AG09309 (cell line): ENCODE data around the gene ITGB4.

Experiments used
- DNase-seq: peaks from one replicate; pipeline ENCODE4 v3.0.0-alpha.2; 2010; ENCODE audit warnings: low read depth
- H3K4me3 ChIP-seq: 2 replicates; pipeline ENCODE4 v1.5.1; 2011; ENCODE audit warnings: mild to moderate bottlenecking, low read depth, low read length, moderate library complexity; ENCODE audit not compliant: control insufficient read depth
- TF ChIP-seq, protein P1 (sequence below): IDR thresholded peaks from 2 replicates; pipeline ENCODE4 v1.5.1; 2011; ENCODE audit warnings: mild to moderate bottlenecking, low read depth, low read length, inconsistent platforms; ENCODE audit not compliant: insufficient read depth, control insufficient read depth; ENCODE audit errors: missing control alignments

The ITGB4 gene

DNA sequence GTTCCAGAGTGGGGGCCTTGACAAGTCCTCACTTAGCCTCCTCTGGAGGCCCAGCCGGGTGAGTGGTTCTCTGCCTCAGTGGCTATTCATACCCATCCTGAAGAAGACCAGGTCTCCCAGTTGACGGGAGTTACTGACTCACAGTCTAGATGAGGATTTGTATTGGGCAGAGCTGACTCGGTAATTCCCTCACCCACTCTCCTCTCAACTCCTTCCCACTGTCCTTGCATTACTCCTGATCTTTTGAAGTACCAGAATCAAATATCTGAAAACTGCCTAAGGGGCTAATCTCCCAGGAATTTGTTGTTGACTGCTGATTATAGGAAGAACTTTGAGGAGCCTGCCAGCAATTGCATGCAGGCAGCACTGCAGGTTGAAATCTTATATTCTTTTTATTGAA, 40.0 kb upstream of the ITGB4 start:
- TF ChIP-seq, protein P1, sequence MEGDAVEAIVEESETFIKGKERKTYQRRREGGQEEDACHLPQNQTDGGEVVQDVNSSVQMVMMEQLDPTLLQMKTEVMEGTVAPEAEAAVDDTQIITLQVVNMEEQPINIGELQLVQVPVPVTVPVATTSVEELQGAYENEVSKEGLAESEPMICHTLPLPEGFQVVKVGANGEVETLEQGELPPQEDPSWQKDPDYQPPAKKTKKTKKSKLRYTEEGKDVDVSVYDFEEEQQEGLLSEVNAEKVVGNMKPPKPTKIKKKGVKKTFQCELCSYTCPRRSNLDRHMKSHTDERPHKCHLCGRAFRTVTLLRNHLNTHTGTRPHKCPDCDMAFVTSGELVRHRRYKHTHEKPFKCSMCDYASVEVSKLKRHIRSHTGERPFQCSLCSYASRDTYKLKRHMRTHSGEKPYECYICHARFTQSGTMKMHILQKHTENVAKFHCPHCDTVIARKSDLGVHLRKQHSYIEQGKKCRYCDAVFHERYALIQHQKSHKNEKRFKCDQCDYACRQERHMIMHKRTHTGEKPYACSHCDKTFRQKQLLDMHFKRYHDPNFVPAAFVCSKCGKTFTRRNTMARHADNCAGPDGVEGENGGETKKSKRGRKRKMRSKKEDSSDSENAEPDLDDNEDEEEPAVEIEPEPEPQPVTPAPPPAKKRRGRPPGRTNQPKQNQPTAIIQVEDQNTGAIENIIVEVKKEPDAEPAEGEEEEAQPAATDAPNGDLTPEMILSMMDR = no peak
- no peak for DNase-seq

DNA sequence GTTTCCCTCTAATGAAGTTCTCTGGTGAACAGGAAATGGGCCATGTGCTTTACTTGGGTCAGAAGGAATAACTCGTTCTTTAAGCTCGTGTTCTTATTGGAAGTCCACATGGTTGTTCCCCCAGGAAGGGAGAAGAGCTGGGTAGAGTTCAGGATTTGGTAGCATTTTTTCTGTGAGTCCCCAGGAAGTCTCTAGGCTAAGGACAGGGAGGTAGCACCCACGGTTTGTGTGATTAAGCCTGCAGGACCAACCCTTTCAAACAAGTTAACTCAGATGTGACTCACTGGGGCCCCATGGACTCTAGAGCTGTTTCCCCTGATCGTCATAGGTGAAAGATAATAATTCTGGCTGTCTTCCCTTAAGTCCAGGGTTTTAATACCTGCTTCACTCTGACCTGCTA, 37.7 kb upstream of the ITGB4 start:
- TF ChIP-seq, protein P1 = no peak
- no peak overlapping the region for H3K4me3 ChIP-seq
- no peak for DNase-seq

More for the DNA sequence above, 40.0 kb upstream of the ITGB4 start:
- no peak overlapping the region for H3K4me3 ChIP-seq

DNA sequence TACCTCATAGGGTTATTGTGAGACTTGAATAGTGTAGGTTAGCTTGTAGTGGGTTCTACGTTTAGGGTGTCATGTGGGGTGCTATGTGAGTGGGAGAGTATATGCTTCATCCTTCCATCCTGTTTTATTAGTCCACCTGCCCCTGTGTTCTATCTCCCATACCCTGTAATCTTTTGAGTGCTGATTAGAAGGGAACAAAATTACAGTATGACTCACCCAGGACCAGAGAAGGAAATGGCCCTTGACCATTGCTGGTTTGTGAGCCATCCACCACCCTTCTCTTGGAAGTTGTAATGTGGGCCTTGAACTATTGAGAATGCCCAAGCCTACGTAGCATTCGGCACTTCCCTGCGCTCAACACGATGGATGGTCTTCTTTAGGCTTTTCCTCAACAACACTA, 37.0 kb upstream of the ITGB4 start:
- TF ChIP-seq, protein P1 = no peak
- no peak for DNase-seq
- no peak overlapping the region for H3K4me3 ChIP-seq

DNA sequence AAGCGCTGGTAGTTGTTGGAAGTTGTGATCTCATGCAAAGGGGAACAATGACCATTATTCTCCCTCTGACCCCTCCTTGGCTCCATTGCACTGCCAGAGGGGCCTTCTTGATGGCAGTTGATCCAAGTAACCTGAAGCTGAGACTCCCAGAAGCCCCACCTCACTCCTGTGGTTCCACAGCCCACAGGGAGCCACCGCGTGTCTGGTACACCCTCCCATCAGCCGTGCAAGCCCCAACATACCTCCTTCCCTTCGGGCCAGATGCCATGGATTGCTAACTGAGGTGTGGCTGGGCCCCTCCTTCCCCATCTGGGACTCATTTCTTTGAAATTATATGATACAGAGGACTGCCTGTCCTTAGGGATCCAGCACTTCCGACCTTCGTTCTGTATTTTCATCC, 36.3 kb upstream of the ITGB4 start:
- no peak for DNase-seq
- TF ChIP-seq, protein P1 = no peak
- no peak overlapping the region for H3K4me3 ChIP-seq

DNA sequence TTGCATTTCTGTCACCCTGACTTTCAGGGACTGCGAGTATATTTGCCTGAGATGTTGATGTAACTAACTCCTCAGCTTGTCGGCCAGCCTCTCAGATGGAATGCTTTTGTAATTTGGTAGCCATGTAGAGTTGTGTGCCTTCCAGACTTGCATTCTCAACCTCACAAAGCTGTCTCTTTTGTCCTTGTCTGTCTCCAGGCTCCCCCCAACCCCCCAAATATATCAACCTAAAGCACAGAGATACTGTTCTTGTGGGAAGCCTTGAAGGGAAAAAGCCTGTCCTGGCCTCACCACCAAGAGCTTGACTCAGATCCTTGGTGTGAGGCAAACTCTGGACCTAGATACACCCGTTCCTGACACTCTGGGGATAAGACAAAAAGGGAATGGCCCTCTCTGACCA, 35.8 kb upstream of the ITGB4 start:
- DNase-seq = no peak
- TF ChIP-seq, protein P1 = no peak
- no peak overlapping the region for H3K4me3 ChIP-seq

DNA sequence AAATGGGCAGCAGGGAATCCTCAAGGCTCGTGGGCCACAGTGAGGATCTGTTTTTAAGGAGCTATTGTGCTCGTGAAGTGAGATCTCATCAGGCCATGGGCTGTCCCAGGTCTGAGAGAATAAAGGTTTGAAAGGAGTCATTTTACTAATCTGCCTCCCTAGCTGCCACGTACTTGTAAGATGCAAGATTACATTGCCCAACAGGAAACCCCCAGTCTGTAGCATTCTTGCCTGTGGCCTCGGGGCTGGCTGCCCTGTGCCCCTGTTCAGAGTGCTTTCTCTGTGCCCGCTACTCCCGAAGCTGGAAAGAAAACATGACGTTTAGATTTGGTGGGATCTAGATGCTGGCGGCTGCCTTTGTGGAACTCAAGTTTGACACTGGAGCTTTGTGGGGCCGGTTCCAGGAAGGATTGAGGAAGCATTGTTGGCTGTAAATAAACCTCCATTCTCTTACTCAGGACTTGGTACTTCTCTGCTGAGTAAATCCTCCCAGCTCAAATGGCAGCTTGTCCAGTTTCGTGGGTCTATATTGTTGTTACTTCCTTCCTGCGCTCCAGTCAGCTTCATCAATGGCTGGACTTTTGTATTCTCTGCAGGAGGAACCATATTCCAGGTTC, 32.9 kb upstream of the ITGB4 start:
- DNase-seq = no peak
- no peak overlapping the region for H3K4me3 ChIP-seq

More for the DNA sequence above, 32.9 kb upstream of the ITGB4 start:
- TF ChIP-seq, protein P1 = no peak
